IPS-NIHi11 (cell line): Measurements from ENCODE around the gene GUCY1A1.

ENCODE experiments used
- DNase-seq: peaks from one replicate; pipeline ENCODE4 v3.0.0; 2012; ENCODE audit warnings: mixed read lengths, low spot score

GUCY1A1 gene

GRCh38 chr4:155777971-155778735 lies 111.5 kb downstream of the GUCY1A1 start:
- DNase-seq, result no peak

DNA sequence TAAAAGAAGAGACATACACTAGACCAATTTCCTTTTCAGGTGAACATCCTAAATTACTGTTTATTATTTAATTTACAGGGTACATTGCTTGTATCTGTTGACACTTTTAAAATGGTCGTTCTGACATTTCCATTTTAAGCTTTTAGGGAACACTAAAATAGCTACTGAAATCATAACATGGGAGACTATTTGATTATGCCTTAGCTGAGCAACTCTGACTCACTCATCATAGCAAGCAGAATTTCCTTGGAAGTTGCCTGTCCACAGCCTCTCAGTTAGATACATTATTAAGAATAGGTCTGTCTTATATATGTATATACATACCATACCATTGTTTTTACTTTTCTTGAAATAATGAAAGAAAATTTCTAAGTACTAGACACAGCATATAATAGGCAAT lies 114.1 kb downstream of the GUCY1A1 start:
- DNase-seq, result no peak

DNA sequence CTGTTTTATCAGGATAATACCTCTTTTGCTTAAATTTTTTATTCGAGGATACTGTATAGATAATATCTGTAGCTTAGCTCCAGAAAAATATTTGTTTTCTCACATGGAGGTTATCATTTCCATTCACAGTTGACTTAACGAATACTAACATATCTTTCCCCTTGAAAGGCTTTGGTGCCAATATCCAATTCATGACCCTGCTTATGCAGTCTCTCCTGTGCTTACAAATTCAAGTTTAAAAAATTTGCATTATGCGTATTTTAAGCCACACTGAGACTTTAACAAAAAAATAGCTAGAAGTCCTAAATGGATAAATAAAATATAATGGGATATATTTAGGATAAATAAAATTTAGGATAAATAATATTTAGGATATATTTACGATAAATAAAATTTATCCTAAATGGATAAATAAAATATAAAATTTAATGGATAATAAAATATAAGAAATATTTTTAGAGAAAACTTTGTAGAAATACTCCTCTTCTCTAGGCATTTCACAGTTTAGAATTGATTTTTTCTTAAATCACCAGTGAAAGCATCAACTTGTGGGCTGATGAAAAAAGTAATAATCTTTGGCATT lies 114.7 kb downstream of the GUCY1A1 start:
- no peak for DNase-seq
